ENCODE measurements around the gene C14orf132.

Gene C14orf132

DNA sequence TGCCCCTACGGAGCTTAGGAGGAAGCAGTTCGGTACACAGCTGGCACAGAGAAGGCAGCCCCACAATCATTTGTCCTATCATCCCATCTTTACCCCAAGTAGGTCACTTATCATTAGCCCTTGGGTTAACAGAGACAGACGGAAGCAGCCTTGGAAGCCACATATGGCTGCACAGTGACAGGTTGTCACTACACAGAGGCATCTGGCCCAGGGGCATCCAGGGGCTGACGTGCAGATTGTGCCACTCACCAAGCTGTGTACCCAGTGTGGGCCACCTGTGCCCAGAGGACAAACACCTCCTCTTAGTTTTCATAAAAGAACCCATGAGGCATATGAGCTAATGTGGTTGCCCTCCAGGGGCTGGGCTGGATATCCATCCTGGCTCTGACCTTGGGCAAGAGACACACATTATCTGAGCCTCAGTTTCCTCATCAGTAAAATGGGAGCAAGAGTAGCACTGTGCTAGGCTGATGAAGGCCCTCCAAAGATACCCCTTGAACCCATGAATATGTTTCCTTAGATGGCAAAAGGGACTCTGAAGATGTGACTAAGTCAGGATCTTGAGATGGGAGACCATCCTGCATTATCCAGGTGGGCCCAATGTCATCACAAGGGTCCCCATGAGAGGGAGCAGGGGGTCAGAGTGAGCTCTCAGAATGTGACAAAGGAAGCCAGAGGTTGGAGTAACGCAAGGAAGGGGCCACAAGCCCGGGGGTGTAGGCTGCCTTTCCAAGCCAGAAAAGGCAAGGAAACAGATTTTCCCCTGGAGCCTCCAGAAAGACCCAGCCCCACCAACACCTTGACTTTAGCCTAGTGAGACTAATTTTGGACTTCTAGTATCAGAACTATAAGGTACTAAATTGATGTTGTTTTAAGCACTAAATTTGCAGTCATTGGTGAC is 64.6 kb downstream of the C14orf132 start:
- H3K9ac ChIP-seq (ENCODE audit: low read length) = no peak overlapping the region

DNA sequence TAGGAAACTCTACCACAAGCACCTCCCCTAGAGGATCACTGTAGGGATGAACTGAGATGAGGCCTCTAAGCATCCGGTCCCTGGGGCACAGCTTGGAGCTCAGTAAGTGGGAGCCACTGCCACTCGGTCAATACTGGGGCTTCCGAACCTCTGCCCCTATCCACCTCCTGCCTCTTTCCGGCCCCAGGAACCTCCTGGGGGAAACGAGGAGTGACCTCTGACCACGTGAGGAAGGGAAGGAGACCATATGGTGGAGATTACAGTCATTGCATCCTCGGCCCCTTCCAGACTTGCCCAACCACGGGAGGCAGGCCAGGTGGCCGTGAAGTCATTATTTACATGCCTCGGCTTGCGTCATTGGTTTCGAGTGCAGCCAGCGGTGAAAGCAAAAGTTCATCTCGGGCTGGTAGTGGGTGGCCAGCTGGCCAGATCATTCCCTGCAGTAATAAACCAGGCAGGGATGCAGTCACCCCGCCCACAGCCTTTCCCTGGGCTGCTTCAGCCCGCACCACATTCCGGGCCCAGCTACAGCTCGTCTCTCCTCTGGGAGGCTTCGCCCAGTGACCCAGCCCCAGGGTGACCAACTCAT is 65.4 kb downstream of the C14orf132 start:
- Histone ChIP-seq H3K9ac (ENCODE audit: low read length) (no peak overlapping the region), H3K79me2 (ENCODE audit: insufficient read depth, low read length) (no peaks in the 10 kb centered on the region), H3K4me3 (ENCODE audit: low read depth, low read length, poor library complexity, severe bottlenecking) (no peak overlapping the region), H3F3A (ENCODE audit: insufficient read depth, low read length) (no peaks in the 10 kb centered on the region), H3K4me1 (ENCODE audit: insufficient read depth, low read length, severe bottlenecking) (peaks cover 7% of the 10 kb centered on the region), H3K27ac (ENCODE audit: low read depth, low read length, poor library complexity, severe bottlenecking) (no peak overlapping the region), H3K36me3 (ENCODE audit: insufficient read depth, low read length) (no peaks in the 10 kb centered on the region), H3K9me2 (ENCODE audit: low read depth, low read length) (no peaks in the 10 kb centered on the region), H3K9me3 (ENCODE audit: low read length) (no peaks in the 10 kb centered on the region), H4K20me1 (ENCODE audit: insufficient read depth, low read length) (no peaks in the 10 kb centered on the region), H3K4me2 (ENCODE audit: low read length) (no peak overlapping the region), H3K27me3 (ENCODE audit: insufficient read depth, low read length) (no peaks in the 10 kb centered on the region; the same call in 1 of the 2 replicates), H2AFZ (ENCODE audit: low read length) (no peak overlapping the region)
- no peak for TF ChIP-seq EZH2 (IDR thresholded peaks at IDR 0.05; ENCODE audit: borderline replicate concordance, low read length)
- TF ChIP-seq, protein P1, sequence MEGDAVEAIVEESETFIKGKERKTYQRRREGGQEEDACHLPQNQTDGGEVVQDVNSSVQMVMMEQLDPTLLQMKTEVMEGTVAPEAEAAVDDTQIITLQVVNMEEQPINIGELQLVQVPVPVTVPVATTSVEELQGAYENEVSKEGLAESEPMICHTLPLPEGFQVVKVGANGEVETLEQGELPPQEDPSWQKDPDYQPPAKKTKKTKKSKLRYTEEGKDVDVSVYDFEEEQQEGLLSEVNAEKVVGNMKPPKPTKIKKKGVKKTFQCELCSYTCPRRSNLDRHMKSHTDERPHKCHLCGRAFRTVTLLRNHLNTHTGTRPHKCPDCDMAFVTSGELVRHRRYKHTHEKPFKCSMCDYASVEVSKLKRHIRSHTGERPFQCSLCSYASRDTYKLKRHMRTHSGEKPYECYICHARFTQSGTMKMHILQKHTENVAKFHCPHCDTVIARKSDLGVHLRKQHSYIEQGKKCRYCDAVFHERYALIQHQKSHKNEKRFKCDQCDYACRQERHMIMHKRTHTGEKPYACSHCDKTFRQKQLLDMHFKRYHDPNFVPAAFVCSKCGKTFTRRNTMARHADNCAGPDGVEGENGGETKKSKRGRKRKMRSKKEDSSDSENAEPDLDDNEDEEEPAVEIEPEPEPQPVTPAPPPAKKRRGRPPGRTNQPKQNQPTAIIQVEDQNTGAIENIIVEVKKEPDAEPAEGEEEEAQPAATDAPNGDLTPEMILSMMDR (IDR thresholded peaks at IDR 0.05; ENCODE audit: low read length) = no peak

More for the DNA sequence above, 64.6 kb downstream of the C14orf132 start:
- Histone ChIP-seq H3K9me2 (ENCODE audit: low read depth, low read length) (no peaks in the 10 kb centered on the region), H3K36me3 (ENCODE audit: insufficient read depth, low read length) (no peaks in the 10 kb centered on the region), H3K27ac (ENCODE audit: low read depth, low read length, poor library complexity, severe bottlenecking) (no peak overlapping the region), H3K4me1 (ENCODE audit: insufficient read depth, low read length, severe bottlenecking) (peaks cover 7% of the 10 kb centered on the region), H3K4me3 (ENCODE audit: low read depth, low read length, poor library complexity, severe bottlenecking) (no peak overlapping the region), H3K79me2 (ENCODE audit: insufficient read depth, low read length) (no peaks in the 10 kb centered on the region), H4K20me1 (ENCODE audit: insufficient read depth, low read length) (no peaks in the 10 kb centered on the region), H2AFZ (ENCODE audit: low read length) (no peak overlapping the region), H3K4me2 (ENCODE audit: low read length) (no peak overlapping the region), H3K9me3 (ENCODE audit: low read length) (no peaks in the 10 kb centered on the region), H3K27me3 (ENCODE audit: insufficient read depth, low read length) (no peaks in the 10 kb centered on the region; the same call in 1 of the 2 replicates), H3F3A (ENCODE audit: insufficient read depth, low read length) (no peaks in the 10 kb centered on the region)
- TF ChIP-seq EZH2 (IDR thresholded peaks at IDR 0.05; ENCODE audit: borderline replicate concordance, low read length) = no peak
- TF ChIP-seq, protein P1 (IDR thresholded peaks at IDR 0.05; ENCODE audit: low read length) = no peak

DNA sequence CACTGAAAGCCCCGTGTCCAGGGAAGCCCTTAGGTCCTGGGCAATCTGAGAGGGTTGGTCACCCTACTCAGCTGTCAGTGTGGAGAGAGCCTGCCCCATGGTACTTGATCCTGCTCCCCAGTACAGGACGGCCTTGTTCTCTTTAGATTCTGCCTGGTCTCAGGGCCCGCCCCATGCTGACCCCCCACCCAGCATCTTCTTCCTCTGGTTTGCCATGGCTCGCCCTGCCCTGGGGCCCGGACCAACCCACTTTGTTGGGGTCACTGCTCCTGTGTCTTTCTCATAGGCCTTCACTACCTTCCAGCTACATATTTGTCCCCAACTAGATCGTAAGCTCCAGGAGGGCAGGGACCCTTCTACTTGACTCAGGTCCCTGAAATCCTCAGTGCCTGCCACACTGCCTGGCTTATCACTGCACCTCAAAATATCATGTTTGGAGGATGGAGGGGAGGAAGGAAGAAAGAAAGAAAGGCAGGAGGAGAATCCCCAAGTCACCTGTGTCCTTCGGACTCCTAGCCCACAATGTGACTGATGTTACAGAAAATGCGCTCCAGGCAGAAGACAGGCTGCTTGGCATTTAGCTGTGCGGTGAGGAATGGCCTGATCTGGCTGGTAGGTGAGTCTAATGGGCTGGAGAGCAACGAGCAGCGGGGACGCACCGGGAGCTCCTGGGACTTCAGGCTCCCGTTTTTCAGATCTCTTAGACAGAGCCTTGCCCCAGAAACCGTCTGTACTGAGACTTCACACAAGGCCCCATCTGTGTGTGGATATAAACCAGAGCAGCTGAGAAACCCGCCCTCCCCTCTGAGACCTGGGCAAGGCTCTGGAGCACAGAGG is 66.1 kb downstream of the C14orf132 start:
- no peak overlapping the region for H2AFZ ChIP-seq (ENCODE audit: low read length)
- no peak overlapping the region for H3K4me3 ChIP-seq (ENCODE audit: low read depth, low read length, poor library complexity, severe bottlenecking)
- peaks cover 7% of the 10 kb centered on the region for H3K4me1 ChIP-seq (ENCODE audit: insufficient read depth, low read length, severe bottlenecking)
- no peaks in the 10 kb centered on the region for H3K79me2 ChIP-seq (ENCODE audit: insufficient read depth, low read length)
- H3K9ac ChIP-seq (ENCODE audit: low read length) = no peak overlapping the region
- H3K9me3 ChIP-seq (ENCODE audit: low read length) = no peaks in the 10 kb centered on the region
- H3K36me3 ChIP-seq (ENCODE audit: insufficient read depth, low read length) = no peaks in the 10 kb centered on the region
- no peak overlapping the region for H3K4me2 ChIP-seq (ENCODE audit: low read length)
- TF ChIP-seq EZH2 (IDR thresholded peaks at IDR 0.05; ENCODE audit: borderline replicate concordance, low read length) = no peak
- TF ChIP-seq, protein P1 (IDR thresholded peaks at IDR 0.05; ENCODE audit: low read length) = no peak
- H3F3A ChIP-seq (ENCODE audit: insufficient read depth, low read length) = no peaks in the 10 kb centered on the region
- no peak overlapping the region for H3K27ac ChIP-seq (ENCODE audit: low read depth, low read length, poor library complexity, severe bottlenecking)
- H4K20me1 ChIP-seq (ENCODE audit: insufficient read depth, low read length) = no peaks in the 10 kb centered on the region
- H3K9me2 ChIP-seq (ENCODE audit: low read depth, low read length) = no peaks in the 10 kb centered on the region
- H3K27me3 ChIP-seq (ENCODE audit: insufficient read depth, low read length) = no peaks in the 10 kb centered on the region; the same call in 1 of the 2 replicates
